MCF 10A (cell line): Measurements from ENCODE around the gene OSBP2. TPM values are rescaled to one million over a fixed set of nuclear protein-coding genes. Genes with fewer than 3 reads are reported as not detected.

Experiments used
- BruUV-seq: library from RNA; stranded (reverse); fragments of 400-500 nt; replicated peaks from 2 replicates; lab custom pipeline; 2021; lab: Mats Ljungman, UMichigan
- CTCF ChIA-PET: fragments of 300-600 bp; sonication (Branson Sonifier 250); formaldehyde crosslinking; extraction: SDS; loops from one replicate; lab custom pipeline; 2021; ENCODE audit warnings: antibody characterized with exemption, inconsistent platforms; lab: Yijun Ruan, JAX
- POLR2A ChIA-PET: fragments of 300-600, 350-650 bp; sonication (Branson Sonifier 250); formaldehyde crosslinking; extraction: SDS; loops from one replicate; lab custom pipeline; 2020; ENCODE audit warnings: antibody characterized with exemption, inconsistent platforms; lab: Yijun Ruan, JAX
- DNase-seq: peaks from one replicate; pipeline ENCODE4 v3.0.0-alpha.2; 2018; ENCODE audit not compliant: unreplicated experiment
- H3K27ac Mint-ChIP-seq: one replicate; pipeline ENCODE4 v1.8.0; 2022; ENCODE audit warnings: mild to moderate bottlenecking, low read depth, mixed read lengths; ENCODE audit not compliant: unreplicated experiment
- H3K27me3 Mint-ChIP-seq: one replicate; pipeline ENCODE4 v1.8.0; 2022; ENCODE audit warnings: mixed read lengths; ENCODE audit not compliant: insufficient read depth, unreplicated experiment
- H3K36me3 Mint-ChIP-seq: one replicate; pipeline ENCODE4 v1.8.0; 2022; ENCODE audit warnings: mild to moderate bottlenecking, moderate library complexity, mixed read lengths; ENCODE audit not compliant: insufficient read depth, unreplicated experiment
- H3K4me1 Mint-ChIP-seq: one replicate; pipeline ENCODE4 v1.8.0; 2022; ENCODE audit warnings: mixed read lengths; ENCODE audit not compliant: insufficient read depth, unreplicated experiment
- H3K4me3 Mint-ChIP-seq: one replicate; pipeline ENCODE4 v1.8.0; 2022; ENCODE audit warnings: mild to moderate bottlenecking, moderate library complexity, mixed read lengths; ENCODE audit not compliant: unreplicated experiment
- H3K9me3 Mint-ChIP-seq: one replicate; pipeline ENCODE4 v1.8.0; 2022; ENCODE audit warnings: mixed read lengths; ENCODE audit not compliant: unreplicated experiment
- CTCF ChIP-seq: fragments of 200-600 bp; IDR thresholded peaks from one replicate; pipeline ENCODE4 v1.8.0; 2022; ENCODE audit warnings: antibody characterized with exemption, mild to moderate bottlenecking; ENCODE audit not compliant: unreplicated experiment
- intact Hi-C: fragments of 100-400 bp; cut with micrococcal nuclease; formaldehyde crosslinking; loops from 2 replicates; pipeline ENCODE4 v1.14.1; 2022
- total RNA-seq: library from RNA; stranded (reverse); gene quantifications from 2 replicates; pipeline ENCODE4 v1.2.3, GENCODE V29; 2022

Gene OSBP2
- total RNA-seq, 1 experiment from 2014 or later, result 276 TPM

GRCh38 chr22:30891781-30892180 is 197.1 kb downstream of the OSBP2 start:
- no peak for TF ChIP-seq CTCF
- no peak overlapping the region for H3K4me3 Mint-ChIP-seq
- CTCF ChIA-PET, result interaction anchor here (0.6 to 3.0 kb wide), 15 partner anchors 11 to 180 kb away, joined by 3 to 20 read pairs (median 5); no protein-coding TSS in a partner anchor

GRCh38 chr22:30892286-30892685 is 197.6 kb downstream of the OSBP2 start:
- no peak for TF ChIP-seq CTCF
- intact Hi-C loops, result no loop called here
- H3K4me1 Mint-ChIP-seq, result no peaks in the 10 kb centered on the region
- no peak overlapping the region for H3K27ac Mint-ChIP-seq
- DNase-seq, result no peak
- no peak overlapping the region for H3K4me3 Mint-ChIP-seq
- peaks cover 43% of the 10 kb centered on the region for H3K36me3 Mint-ChIP-seq
- BruUV-seq, result no TSS peak
- H3K9me3 Mint-ChIP-seq, result no peaks in the 10 kb centered on the region
- CTCF ChIA-PET, result interaction anchor here (1.0 to 3.0 kb wide), 6 partner anchors 11 to 129 kb away, joined by 3 to 20 read pairs (median 6); no protein-coding TSS in a partner anchor
- H3K27me3 Mint-ChIP-seq, result no peaks in the 10 kb centered on the region
- POLR2A ChIA-PET, result no interaction called here

More at GRCh38 chr22:30891781-30892180, 197.1 kb downstream of the OSBP2 start:
- Mint-ChIP-seq H3K36me3 (peaks cover 39% of the 10 kb centered on the region), H3K4me1 (no peaks in the 10 kb centered on the region), H3K27ac (no peak overlapping the region), H3K27me3 (no peaks in the 10 kb centered on the region), H3K9me3 (no peaks in the 10 kb centered on the region)
- BruUV-seq, result no TSS peak
- POLR2A ChIA-PET, result interaction anchor here (0.6 to 1.2 kb wide), 2 partner anchors 50 to 87 kb away, joined by 3 read pairs; no protein-coding TSS in a partner anchor
- DNase-seq, result no peak
- intact Hi-C loops, result loop anchor here (2.0 kb wide), 1 partner anchor 61 kb away; no protein-coding TSS in a partner anchor

- Mint-ChIP-seq H3K4me3 (no peak overlapping the region), H3K27me3 (no peaks in the 10 kb centered on the region), H3K27ac (no peak overlapping the region), H3K36me3 (peaks cover 47% of the 10 kb centered on the region), H3K4me1 (no peaks in the 10 kb centered on the region), H3K9me3 (no peaks in the 10 kb centered on the region)
- ChIA-PET POLR2A (no interaction called here), CTCF (interaction anchor here (1.1 to 2.3 kb wide), 2 partner anchors 28 to 89 kb away, joined by 5 to 13 read pairs; no protein-coding TSS in a partner anchor)
- BruUV-seq, result no TSS peak
- DNase-seq, result no peak
- intact Hi-C loops, result no loop called here
- no peak for TF ChIP-seq CTCF
These were observed 198.1 kb downstream of the OSBP2 start for GRCh38 chr22:30892731-30893221.

- no TSS peak for BruUV-seq
- peaks cover 44% of the 10 kb centered on the region for H3K36me3 Mint-ChIP-seq
- no peaks in the 10 kb centered on the region for H3K27me3 Mint-ChIP-seq
- ChIA-PET CTCF (interaction anchor here (0.9 to 2.3 kb wide), 2 partner anchors 21 to 27 kb away, joined by 3 to 13 read pairs; no protein-coding TSS in a partner anchor), POLR2A (no interaction called here)
- TF ChIP-seq CTCF, result no peak
- H3K4me3 Mint-ChIP-seq, result no peak overlapping the region
- intact Hi-C loops, result no loop called here
- DNase-seq, result no peak
- no peaks in the 10 kb centered on the region for H3K9me3 Mint-ChIP-seq
- H3K4me1 Mint-ChIP-seq, result no peaks in the 10 kb centered on the region
- no peak overlapping the region for H3K27ac Mint-ChIP-seq
These were observed 199.0 kb downstream of the OSBP2 start for GRCh38 chr22:30893434-30894370.
